COR-L47 (cell line): ENCODE data around the gene PKHD1.
"Not testable (repeated sequence)": the region's sequence is repeated elsewhere in the genome, so short reads cannot be mapped to it uniquely, and the experiment has no call there.

Experiments
- DNase-seq: peaks from one replicate; lab custom pipeline; 2025; lab: John Stamatoyannopoulos, UW

PKHD1 gene

GRCh38 chr6:51854347-51854746 lies 233.1 kb downstream of the PKHD1 start:
- no peak for DNase-seq

GRCh38 chr6:51853109-51853508 lies 234.3 kb downstream of the PKHD1 start:
- not testable (repeated sequence) for DNase-seq

DNA sequence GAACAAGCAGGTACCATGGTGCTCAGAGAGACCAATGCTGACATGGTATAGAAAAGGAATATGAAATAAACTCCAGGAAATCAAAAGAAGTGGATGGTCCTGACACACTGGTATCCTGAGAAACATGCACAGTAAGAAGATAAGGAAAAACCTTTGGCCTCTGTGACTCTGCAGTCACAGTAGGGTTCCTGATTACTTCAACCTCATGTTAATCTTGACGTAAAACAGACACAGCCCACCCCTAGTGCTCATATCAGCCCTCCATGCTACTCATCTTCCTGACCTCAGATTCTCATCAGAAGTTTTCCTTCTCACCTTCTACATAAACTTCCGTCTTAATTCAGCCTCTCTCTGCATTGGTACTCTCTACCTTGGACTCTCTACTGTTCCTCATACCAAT lies 240.9 kb downstream of the PKHD1 start:
- DNase-seq: no peak

- peak; percentile 61 for DNase-seq
These were observed 243.1 kb downstream of the PKHD1 start for GRCh38 chr6:51844336-51844735.

DNA sequence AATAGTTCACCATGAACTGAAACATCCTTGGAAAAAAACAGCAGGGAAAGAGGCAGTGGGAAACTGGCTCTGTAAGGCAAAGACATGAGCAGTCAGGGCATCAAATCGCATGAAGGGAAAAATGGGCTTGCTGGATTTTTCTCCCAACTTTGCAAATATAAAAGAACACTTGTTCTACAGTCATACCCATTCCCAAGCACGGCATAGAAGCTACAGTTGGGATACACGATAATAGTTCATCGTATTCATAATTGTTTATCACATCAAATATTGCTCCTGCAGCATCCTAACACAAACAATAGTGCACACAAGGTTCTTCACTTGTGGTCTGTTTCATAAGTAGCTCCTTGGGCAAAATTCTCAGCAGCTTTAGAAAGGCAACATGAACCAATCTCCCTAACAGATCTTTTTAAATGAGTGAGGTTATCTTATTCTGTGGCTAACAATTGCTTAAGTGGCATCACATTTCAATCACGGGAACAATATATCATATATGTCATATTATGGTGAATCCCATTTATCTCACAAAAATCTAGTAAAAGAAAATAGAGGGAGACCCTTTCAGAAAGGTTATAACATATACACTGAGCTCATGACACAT lies 243.9 kb downstream of the PKHD1 start:
- DNase-seq: no peak

DNA sequence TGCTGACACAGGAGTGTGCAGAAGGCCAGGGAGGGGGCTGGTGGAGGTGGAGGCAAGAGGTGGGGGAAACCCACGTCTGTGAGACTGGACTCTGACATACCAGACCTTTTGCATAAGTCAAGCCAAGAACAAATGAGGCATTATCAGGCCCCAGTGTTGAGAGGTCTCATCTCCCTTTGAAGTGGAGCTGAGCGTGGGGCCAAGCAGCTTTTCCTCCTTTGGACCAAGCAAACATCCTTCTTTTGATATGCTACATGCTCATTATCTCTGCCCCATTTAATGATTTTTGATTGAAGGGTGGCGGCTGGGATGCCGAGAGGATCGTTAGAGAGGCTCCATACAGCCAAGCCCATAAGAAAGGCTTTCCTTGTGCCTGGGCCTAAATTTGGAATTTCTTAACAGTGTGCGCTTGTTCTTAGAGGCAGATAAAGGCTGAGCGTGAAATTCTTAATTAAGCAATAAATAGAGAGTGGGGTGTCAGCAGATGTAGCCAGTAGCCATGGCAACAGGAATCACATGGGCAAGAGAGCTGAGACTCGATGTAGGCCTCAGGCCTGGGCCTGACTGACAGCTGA lies 244.5 kb downstream of the PKHD1 start:
- peak; percentile 83 for DNase-seq

GRCh38 chr6:51842061-51842803 lies 245.2 kb downstream of the PKHD1 start:
- peak; percentile 83 for DNase-seq

GRCh38 chr6:51841626-51842025 lies 245.8 kb downstream of the PKHD1 start:
- DNase-seq: no peak

DNA sequence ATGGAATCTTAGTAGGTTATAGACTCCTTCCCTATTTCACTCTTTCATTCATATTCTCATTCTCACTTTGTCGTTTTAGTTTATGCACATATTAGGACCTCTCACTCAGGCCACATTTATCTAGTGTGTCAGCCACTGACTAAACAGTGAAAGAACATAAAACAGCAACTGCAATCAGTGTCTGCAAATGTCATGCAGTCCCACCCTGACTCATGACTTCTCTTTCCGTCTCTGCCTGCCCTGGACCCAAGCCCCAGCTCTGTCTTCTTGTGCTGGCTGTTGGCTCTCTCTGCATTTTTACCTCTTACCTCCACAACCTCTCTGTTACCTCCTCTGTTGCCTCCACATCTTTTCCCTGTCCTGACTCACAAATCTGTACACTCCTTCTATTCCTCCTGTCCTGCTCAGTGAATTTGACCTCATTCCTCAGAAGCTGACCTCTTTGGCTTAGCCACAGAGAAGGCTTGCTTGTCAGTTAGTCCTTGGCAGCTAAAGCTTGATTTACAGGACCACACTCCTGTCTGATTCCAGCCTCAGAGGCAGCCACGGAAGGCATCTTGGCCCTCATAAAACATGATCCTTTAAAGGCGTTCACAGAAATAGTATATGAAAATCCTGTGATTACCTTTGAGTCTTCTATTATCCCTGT lies 247.6 kb downstream of the PKHD1 start:
- no peak for DNase-seq

- DNase-seq: no peak
These were observed 256.7 kb downstream of the PKHD1 start for GRCh38 chr6:51830666-51831065.

- DNase-seq: no peak
These were observed 259.8 kb downstream of the PKHD1 start for GRCh38 chr6:51827580-51827979.

DNA sequence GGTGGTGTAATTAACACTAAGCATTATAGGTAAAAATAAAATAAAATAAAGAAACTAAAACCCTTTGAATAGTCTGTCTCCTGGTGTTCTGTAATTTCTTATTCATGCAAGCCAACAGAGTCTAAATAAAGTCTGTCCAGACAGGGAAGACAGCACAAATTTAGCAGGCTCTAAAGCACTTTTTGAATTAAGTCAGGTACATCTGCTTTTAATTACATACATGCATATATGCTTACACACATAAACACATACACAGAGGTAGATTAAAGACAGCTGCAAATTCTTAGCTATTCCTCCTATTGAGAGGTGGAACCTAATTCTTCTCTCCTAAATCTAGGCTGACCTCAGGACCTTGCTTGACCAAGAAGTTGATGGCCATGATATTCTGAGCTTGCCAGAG lies 262.5 kb downstream of the PKHD1 start:
- DNase-seq: no peak

DNA sequence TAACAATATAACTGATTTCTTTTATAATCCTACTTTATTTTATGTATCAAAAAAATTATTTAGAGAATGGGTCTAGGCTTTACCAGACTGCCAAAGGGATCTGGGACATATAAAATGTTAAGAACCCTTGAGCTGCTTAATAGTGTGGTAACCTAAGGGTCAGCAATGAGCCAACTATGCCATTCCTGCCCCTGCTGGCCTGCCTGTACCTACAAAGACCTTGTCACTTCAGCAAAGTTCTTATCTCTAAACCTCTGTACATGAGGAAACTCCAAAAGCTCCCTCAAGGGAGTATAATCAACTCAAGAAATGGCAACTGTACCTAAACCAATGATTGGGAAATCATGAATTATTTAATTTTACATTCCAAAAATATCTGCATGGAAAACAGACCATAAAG lies 266.9 kb downstream of the PKHD1 start:
- no peak for DNase-seq

GRCh38 chr6:51818520-51819022 lies 268.8 kb downstream of the PKHD1 start:
- DNase-seq: no peak

DNA sequence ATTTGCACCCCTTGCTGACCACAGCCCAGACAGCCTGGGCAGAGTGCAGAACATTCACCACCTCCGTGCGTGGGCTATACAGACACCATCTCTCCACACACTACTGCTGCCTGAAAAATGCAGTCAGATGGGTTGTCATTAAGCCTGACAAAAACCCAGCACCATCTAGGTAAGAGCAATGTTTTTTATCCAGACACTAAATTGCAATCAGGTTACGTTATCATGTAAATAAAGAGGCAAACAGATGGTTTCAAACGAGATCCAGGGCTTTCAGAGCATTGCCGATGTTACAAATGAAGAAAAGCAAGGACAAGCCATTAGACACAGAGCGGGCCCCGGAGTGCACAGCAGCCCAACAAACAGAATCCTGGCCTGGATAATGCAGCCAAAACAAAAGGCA lies 269.6 kb downstream of the PKHD1 start:
- no peak for DNase-seq

DNA sequence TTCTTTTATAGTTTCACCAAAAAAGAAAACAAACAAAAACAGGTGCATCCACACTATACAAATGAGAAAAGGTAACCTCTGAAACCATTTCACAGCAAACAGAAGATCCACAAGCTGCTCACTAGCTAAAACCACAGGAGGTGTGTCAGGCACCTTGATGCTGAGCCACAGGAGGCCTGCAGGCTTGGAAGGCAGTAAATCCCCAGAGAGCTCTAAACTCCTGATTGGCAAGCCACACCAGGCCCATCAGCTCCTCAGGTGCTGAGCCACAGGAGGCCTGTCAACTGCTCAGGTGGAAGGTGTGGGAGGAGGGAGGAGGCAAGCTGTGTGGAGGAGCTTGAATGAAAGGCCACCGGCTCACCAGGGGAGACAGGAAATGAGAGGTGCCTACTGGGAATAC lies 273.0 kb downstream of the PKHD1 start:
- DNase-seq: peak; percentile 98

DNA sequence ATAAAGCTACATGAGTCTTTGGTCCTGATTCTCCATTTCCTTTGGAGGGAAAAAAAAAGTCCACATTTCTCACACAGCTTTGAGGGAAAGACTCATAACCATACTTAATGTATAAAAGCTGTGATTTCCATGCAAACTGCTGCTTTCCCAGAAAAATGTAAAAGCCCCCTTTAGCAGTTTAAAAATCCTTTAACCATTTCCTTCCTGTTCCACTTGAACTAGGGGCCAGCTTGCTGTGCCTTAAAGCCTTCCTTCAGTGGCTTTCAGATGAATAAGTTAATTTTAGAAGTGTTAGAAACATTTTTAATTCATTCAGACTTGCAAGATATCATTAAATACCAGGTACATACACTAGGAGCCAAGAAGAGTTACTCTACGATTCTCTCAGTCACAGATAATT lies 273.5 kb downstream of the PKHD1 start:
- DNase-seq: no peak

GRCh38 chr6:51812231-51812630 lies 275.2 kb downstream of the PKHD1 start:
- DNase-seq: no peak

- DNase-seq: no peak
These were observed 281.9 kb downstream of the PKHD1 start for GRCh38 chr6:51805517-51805916.

- no peak for DNase-seq
These were observed 286.8 kb downstream of the PKHD1 start for GRCh38 chr6:51800603-51801002.

DNA sequence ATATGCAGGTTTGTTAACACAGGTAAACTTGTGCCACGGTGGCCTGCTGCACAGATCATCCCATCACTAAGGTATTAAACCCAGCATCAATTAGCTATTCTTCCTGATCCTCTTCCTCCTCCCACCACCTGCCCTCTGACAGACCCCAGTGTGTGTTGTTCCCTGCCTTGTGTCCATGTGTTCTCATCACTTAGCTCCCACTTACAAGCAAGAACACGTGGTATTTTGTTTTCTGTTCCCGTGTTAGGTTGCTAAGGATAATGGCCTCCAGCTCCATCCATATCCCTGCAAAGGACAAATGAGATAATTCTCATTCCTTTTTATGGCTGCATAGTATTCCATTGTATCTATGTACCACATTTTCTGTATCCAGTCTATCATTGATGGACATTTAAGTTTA lies 294.0 kb downstream of the PKHD1 start:
- no peak for DNase-seq

- DNase-seq: no peak
These were observed 295.0 kb downstream of the PKHD1 start for GRCh38 chr6:51792273-51793030.
